Smooth muscle cell of trachea (primary cell): ENCODE measurements around the gene HHLA2. TPM values are rescaled to one million over a fixed set of nuclear protein-coding genes. Genes with fewer than 3 reads are reported as not detected.

Source experiments
- total RNA-seq: library from RNA; depleted of rRNA; stranded (reverse); fragments of >200 nt; gene quantifications from 2 replicates; pipeline ENCODE4 v1.2.1, GENCODE V29; 2014

Gene HHLA2, protein sequence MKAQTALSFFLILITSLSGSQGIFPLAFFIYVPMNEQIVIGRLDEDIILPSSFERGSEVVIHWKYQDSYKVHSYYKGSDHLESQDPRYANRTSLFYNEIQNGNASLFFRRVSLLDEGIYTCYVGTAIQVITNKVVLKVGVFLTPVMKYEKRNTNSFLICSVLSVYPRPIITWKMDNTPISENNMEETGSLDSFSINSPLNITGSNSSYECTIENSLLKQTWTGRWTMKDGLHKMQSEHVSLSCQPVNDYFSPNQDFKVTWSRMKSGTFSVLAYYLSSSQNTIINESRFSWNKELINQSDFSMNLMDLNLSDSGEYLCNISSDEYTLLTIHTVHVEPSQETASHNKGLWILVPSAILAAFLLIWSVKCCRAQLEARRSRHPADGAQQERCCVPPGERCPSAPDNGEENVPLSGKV
- not detected in 2 replicates for total RNA-seq

DNA sequence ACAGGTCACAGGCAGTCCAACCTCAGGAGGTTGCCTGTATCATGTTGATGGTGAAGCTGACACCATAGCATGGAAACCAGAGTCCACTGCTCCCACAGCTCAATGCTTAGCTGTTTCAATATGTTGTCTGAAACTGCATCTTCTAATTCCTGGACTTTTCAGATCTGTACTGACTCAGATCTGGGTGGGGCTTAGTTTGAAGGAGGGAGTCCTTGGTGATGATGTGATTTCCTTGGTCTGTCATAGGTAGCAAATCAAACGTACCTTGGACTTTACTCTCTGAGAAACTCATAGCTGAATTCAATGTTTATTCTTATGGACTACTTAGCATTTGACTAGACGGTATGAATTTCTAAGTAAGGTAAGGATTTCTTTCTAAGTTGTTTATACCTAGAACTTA is at the start of gene HHLA2:
TSS of gene HHLA2 (plus strand) at position 310 of the 400 bp plus-strand sequence. CDS start 55,266 bp downstream, outside the sequence.

Other genes with a start within 250 kb of the HHLA2 start
- 80.4 and 152 TPM in 2 replicates for gene CD47, start 205.5 kb upstream of the HHLA2 start, total RNA-seq
- gene IFT57, start 74.1 kb upstream of the HHLA2 start, total RNA-seq: 92.0 and 94.8 TPM in 2 replicates
- gene MYH15, start 214.0 kb downstream of the HHLA2 start, total RNA-seq: 0.50 and 1.0 TPM in 2 replicates